Stimulated activated CD4-positive, alpha-beta T cell treated with anti-CD3 and anti-CD28 coated beads, Interleukin-15, amount 100 ng/mL, for 1 hour (primary cell): ENCODE measurements around the gene BMP7.

Source experiments
- DNase-seq, 2 donors: peaks; one replicate each; pipeline ENCODE4 v3.0.0-alpha.2; 2020; ENCODE audit warnings: low read depth in 1 of 2, low spot score in 1 of 2

Gene BMP7

DNA sequence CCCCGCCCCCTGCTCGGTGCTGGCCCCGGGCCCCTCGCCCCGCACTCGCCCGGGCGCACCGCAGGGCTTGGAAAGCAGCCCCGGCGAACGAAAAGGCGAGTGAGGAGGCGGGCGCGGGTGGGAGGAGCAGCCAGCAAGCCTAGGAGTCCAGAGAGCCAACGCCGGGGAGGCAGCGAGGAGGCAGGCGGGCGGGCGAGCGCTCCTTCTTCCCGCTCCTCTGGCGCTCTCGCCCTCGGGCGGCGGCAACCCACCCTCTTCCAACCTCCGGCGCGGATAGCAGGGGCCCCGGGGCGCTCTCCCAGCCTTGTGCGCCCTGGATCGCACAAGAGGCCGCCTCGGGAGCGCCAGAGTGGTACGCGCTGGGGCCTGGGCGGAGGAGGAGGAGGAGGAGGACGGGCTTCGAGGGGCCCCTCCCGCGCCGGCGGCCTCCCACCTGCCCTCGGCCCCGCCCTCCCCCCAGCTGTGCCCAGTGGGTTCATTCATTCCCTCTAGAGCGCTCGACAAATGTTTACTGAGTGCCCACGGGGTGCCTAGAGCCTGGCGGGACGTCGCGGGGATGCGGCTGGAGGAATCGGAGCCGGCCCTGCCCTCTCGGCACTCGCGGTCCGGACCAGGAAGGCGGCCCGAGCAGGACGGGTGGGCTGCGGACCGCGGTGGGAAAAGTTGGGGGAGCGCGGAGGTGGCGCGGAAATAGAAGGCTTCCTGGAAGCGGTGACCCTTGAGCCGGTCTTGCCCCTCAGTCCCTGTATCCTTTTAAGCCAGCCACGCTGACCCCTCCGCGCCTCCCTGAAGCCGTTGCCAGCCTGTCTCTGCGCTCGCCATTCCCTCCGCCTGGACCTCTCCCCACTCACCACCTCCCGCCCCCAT lies at the start of gene BMP7:
Gene BMP7, minus strand, starts transcription at position 351 of the 867 bp plus-strand sequence. CDS start 519 bp downstream, outside the sequence.
- no peak for DNase-seq

DNA sequence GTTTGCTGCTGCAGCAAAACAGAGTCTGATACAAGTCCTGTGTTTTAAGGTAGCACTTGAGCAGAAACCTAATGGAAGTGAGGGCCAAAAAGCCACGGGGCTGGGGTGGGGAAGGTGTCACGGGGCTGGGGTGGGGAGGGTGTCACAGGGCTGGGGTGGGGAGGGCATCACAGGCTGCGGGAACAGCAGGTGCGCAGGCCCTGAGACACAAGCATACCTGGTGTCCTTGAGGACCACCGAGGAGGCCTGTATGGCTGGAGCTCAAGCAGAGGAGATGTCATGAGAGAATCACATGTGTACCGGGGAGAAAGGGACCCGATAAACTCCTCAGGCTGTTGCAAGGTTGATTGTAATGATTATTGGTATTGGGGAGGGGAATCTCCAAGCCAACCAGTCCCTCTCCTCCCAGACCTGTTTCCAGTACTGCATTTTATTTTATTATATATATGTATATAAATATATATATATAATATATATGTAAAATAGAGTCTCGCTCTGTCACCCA lies 49.6 kb upstream of the BMP7 start:
- DNase-seq: no peak

DNA sequence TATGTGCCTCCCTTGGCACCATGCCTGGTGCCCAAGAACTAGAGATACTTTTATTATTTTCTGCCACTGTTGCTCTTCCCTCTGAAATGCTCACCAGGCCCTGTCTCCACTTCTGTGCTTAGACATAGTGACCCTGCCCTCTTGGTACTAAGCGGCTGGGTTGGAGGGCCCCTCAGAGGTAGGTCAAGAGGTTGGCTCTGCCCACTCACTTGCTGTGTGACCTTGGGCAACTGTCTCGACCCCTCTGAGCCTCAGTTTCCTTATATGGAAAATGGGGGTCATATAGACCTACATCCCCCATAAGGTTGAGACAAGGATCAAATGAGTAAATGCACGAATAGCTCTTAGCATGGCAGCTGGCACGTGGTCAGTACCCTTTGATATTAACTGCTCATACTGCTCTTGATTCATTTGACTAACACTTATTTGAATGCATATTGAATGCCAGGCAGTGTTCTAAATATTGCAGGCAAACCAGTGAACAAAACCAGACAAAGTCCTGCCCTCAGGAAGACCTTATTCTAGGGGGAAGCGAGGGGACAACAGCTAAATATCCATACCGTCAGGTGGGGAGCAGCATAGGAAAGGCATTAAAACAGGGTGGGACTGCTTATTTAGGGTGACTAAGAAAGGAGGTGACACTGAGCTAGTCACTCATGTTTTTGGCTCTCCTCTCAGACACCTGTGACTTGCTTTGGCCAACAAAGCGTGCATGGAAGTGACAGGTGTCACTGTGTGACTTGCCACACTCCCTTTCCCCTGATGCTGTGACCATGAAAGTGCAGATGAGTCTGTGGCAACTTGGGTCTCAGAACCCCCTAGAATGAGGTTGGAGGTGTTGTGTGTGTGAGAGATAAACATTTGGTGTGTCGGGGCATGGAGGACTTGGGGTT lies 48.9 kb upstream of the BMP7 start:
- no peak for DNase-seq

DNA sequence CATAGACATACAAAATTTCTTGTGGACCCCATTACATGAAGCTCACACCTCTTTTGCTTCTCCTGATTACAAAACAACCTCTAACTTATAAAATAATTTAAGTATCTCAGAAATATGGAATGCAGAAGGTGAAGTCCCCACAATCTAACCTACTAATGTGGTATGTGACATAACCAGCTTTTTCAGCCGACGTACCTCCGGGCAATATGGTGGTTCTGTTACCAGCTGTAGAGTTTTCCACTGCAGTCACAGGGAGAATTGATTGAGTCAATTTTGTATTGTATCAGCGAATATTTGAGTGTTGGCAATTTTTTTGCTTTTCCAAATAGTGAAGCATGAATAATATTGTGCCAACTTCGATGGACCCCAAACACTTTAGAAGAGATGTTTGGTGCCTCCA lies 47.5 kb upstream of the BMP7 start:
- DNase-seq: no peak

DNA sequence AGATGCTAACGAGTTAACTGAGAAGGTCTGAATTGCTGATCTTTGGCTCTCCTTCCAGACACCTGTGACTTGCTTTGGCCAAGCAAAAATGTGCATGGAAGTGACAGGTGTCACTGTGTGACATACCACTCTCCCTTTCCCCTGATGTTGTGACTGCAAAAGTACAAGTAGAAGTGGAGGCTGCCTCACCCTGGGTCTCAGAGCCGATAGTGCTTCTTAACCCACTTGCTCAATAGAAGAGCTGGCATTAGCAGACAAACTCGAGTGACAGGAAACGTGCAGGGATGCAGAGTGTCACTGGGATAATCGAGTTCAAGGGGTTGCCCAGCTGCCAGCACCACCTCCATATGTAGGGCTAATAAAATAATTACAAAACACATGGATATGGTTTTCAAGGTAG lies 46.8 kb upstream of the BMP7 start:
- no peak for DNase-seq

DNA sequence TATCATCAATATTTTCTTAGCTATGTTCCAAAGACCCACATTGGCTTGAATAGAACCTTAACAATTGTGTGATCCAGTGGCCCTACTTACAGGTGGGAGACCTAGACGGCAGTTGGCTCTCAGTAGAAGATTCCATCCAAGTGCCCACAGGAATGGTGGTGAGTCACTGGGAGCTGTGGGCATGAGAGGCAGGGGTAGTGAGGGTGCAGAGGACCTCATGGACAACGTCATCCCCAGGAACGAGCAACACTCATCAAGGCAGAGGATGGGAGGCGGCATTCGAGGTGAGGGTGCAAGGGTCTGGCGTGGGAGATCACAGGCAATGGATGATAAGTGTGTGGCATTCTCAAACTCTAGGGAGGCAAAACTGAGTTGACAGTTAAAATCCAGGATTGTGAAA lies 45.7 kb upstream of the BMP7 start:
- DNase-seq: no peak

DNA sequence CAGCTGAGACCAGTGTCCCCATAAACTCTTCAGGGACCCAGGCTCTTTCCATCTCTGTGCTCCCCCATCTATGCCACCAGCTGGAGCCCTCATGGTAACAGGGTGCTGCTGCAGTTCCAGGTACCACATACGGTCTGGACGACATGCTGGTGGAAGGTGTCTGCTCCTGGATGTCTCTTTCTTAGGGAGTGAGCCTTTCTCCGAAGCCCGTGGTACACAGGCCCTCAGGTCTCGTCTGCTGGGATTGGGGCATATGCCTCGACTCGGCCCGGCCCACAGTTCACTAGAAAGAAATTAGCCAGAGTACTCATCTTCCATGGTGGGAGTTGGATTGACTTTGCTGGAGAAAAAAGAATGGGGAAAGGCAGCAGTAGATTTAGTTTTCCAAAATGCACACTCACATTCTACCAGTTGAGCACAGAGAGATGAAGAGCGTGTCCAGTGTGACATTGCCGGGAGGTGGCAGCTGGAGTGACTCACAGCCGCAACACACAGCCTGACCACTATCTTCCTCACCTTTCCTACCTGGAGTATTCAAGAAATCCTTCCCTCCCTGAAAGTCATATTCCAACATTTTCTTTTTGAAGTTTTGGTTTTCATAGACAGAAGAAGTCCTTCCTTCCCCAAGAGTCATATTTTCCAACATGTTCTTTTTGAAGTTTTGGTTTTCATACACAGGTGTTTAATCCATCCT lies 44.5 kb upstream of the BMP7 start:
- DNase-seq: no peak

DNA sequence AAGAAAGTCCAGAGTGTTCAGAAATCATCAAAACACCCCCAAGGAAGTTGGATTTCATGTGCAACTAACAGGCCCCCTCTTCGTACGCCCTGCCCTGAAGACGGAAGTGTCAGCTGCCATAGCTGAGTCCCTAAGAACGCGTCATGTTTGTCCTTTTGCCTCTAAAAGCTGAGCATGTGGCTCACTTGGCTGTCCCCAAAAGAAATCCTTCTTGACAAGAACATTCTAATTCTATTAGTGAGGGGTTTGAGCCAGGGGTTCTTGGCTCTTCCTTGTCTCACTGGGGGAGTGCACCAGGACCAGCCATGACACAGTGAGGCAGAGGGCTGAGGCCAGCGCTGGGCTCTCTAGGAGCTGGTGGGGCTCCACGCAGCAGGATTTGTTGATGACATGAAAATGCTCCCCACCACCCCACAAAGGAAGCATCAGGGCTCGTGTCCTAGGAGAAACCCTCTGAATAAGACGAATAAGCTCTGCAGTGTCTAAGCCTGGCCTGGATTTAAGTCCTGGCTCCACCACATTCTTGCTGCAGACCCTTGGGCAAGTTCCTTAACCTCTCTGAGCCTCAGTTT lies 43.2 kb upstream of the BMP7 start:
- no peak for DNase-seq

DNA sequence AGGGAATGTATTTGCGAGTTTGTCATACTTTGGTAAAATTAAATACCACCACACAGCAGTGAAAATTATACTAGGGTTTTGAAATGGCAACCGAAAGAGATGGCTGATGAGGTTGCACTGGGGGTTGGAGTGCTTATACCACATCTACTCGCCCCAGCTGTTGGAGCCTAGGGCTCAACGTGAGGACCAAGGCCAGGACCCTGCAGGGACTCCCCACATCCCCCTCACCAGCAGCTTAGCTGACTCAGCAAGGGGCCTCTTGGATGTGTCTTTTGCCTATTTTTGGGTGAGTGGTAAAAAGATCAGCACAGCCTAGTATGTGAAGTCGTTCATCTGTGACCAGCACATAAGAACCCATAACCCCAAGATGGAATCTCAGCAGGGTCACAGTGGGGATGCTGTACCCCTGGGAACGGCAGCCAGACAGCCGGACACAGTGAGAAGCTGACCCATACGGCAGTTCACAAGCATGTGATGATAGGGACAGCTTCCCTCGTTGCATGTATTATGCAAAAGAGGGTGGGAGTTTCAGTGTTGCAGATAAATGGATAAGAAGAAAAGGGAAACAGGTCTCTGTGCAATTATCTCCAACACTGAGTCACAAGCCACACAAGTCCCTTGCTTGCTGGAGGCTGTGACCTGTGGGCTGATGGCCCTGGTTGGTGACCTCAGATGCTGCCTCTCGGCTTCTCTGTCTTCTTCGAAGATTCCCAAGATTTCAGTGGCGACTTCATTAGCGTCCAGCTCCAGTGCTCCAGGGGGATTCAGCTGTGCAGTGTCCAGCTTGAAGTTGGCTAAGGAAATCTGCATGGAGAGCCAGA lies 42.2 kb upstream of the BMP7 start:
- DNase-seq: no peak

DNA sequence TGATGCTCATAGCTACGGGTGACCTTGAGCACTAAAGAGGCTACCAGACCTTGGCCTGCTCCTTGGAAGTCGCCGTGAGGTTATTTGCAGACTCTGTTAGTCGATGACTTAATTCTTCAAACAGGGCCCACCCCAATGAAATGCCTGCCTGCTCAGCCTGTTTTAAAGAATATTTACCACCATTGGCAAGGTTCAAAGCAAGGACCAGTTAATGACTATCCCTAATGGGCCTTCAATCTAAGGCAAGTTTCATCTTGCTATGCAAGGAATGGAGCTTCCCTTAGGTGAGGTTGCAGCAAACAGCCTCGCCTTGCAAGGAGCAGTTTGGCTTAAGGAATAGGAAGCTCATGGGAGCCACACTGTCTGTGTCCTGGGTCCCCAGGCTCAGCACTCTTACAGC lies 40.3 kb upstream of the BMP7 start:
- no peak for DNase-seq

DNA sequence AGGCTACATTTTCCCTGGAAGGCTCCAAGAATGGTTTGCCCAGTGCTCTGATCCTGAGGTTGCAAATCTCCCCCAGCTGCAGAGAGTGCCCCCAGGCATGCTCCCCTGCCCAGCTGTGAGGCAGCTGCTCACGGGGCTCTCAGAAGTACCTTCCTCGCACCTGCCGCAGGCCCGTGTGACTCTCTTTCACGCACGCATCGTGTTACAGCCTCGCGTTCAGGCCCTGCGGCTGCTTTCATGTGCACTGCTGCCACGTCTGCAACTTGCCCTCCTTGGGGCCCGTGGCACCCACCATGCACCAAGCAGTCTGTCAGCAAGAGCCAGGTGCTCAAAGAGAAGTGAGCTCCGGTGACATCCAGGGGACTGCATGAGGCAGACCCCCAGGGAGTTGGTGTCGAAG lies 34.6 kb upstream of the BMP7 start:
- no peak for DNase-seq

DNA sequence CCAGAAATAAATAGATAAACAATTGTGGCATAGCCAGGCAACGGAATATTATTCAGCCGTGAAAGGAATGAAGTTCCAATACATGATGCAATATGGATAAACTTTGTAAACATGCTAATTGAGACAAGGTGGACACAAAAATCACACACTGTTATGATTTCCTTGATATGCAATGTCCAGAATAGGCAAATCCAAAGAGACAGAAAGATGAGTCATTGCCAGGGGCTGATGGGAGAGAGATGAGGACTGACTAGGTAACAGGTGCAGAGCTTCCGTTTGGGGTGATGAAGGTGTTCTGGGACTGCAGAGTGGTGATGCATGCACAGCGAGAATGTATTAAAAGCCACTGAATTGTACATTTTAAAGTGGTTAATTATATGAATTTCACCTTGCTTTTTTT lies 32.0 kb upstream of the BMP7 start:
- no peak for DNase-seq

DNA sequence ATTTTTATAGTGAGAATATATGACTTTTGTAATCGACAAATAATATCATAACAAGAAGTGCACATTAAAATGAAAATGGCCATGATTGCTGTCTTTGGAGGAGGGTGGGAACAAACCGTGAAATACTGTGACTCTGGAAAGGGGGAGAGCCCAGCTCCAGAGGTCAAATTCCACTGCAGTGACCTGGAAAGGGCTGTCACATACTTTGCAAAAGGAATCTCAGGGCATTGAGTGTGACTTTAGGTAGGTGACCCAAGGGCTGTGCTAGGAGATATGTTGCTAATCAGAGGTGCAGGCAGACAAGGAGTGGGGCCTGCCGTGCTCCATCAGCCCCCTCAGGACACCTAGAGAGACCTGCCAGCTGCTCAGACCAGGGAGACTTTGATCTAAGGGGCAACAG lies 28.1 kb upstream of the BMP7 start:
- no peak for DNase-seq

DNA sequence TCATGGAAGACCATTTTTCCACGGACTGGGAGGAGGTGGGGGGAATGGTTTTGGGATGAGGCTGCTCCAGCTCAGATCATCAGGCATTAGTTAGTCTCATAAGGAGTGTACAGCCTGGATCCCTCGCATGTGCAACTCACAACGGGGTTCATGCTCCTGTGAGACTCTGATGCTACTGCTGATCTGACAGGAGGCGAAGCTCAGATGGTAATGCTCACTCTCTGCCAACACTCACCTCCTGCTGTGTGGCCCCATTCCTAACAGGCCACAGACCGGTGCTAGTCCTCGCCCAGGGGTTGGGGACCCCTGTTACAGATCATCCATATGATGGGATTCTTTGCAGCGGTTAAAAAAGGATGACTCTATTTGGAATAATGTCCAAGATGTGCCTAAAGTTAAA lies 27.6 kb upstream of the BMP7 start:
- DNase-seq: no peak

DNA sequence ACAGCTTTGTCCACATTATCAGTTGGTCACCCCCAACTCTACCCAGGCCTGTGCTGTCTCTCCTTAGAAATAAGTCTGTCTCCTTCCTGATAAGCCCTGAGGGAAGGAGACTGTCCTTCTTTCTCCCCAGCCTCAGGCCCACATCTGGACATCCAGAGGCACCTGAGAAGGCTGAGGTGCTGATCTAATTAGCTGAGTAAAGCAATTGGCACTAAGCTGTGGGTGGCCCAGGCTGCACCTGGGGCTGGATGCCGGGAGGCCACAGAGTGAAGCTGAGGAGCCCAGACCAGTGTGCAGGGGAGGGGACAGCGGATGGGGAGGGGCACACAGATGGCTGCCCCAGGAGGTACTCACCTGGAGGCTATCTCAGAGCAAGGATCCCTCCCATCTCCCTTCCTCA lies 26.2 kb upstream of the BMP7 start:
- DNase-seq: no peak

DNA sequence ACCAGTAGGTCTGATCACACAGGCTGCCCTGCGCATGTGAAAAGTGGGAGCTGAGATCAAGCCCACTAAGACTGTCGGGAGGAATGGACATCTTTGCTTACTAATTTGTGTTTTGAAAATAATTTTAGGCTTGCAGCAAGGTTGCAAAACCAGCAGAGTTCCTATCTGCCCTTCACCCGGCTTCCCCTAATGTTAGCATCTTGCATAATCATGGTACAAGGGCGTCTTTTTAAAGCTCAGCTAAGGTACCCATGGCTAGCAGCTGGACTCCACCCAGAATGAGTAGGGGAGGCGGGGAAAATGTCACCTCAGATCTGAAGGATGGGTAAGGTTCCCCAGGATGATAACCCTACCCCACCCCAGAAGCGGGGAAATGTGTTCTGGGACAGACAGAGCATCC lies 25.3 kb upstream of the BMP7 start:
- DNase-seq: no peak

DNA sequence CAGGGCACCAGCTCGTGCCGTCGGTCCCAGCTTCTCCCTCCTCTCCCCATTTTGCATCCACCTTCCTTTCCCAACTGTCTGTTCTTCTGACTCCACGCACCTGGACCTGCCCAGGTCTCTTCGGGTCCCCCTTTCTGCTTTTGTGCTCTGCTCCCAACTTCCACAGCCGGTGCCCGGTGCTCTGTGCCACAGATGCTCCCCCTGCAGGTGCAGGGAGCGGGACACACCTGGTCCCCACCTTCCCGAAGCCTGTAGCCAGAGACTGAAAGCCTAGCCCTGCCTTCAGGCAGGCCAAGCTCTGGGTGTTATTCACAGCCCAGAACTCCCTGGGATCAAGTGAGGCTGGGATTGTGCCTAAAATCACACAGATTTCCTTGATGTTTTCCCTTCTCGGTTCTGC lies 24.6 kb upstream of the BMP7 start:
- DNase-seq: no peak

DNA sequence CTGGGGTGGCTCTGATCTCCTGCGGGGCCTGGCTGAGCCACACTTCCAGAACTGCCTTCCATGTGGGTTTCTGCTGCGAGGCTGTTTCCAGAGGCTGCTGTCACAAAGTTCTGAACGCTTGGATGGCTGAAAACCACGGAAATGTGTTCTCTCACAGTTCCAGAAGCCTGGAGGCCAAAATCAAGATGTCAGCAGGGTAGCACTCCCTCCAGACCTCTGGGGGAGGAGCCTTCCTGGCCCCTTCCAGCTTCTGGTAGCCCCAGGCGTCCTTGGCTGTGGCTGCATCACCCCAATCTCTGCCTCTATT lies 23.7 kb upstream of the BMP7 start:
- DNase-seq: no peak

DNA sequence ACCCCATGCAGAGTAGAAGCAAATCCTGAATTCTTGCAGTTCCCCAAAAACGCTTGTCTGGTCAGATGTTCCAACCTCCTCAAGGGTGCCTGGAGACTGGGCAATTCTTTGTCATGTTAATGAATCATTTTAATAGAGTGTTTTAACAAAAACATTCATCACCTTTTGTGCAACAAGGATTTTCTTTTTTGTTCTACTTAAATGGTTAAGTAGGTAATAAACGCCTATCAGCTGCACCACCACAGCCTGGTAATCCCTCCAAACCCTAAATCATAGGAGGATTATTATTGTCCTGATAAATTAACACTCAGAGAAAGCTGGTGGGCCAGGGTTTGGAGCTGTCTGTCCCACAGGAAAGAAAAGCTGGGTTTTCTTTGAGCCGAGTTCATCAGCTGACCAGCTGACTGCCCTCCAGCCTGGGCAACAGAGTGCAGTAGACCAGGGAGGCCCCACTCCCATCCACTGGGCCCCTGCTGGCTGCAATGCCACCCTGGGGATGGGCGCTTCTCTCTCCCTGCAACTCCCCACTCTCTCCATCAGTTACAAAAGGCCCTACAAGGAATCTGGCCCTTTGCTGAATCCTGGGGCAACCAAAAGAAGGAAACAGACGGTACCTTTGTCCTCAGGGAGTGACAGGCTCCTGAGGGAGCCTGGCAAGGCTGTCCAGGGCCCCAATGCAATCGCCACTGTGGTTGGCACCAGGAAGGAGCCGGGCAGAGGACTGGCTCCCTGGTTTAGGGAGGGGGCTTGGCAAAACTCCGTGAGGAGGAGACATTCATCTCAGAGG lies 23.1 kb upstream of the BMP7 start:
- no peak for DNase-seq
